CD8-positive, alpha-beta memory T cell (primary cell): ENCODE results near the gene RPL21. TPM values are rescaled to one million over a fixed set of nuclear protein-coding genes. Genes with fewer than 3 reads are reported as not detected.
"Not testable (repeated sequence)": the region's sequence is repeated elsewhere in the genome, so short reads cannot be mapped to it uniquely, and the experiment has no call there.

Experiments
- CTCF ChIA-PET: fragments of 350-600 bp; sonication (Branson Sonifier 250); formaldehyde crosslinking; loops from one replicate; lab custom pipeline; 2021; ENCODE audit warnings: antibody characterized with exemption; lab: Charles Lee
- POLR2A ChIA-PET: fragments of 350-600 bp; sonication (Branson Sonifier 250); formaldehyde crosslinking; loops from one replicate; lab custom pipeline; 2021; ENCODE audit warnings: antibody characterized with exemption; lab: Charles Lee
- DNase-seq, 5 donors: peaks; one replicate each; pipeline versions ENCODE4 v3.0.0 to v3.0.0-alpha.2; 2020 to 2022; ENCODE audit warnings: mixed read lengths in 1 of 5
- H3K27ac ChIP-seq: one replicate; pipeline ENCODE4 v1.7.0; 2013; ENCODE audit warnings: low read depth, mild to moderate bottlenecking, low read length, moderate library complexity
- H3K27me3 ChIP-seq: 2 replicates; pipeline ENCODE4 v1.7.0; 2013; ENCODE audit warnings: low read length, mild to moderate bottlenecking; ENCODE audit not compliant: insufficient read depth, poor library complexity, severe bottlenecking
- H3K36me3 ChIP-seq: 2 replicates; pipeline ENCODE4 v1.7.0; 2013; ENCODE audit warnings: mild to moderate bottlenecking, low read length, moderate library complexity; ENCODE audit not compliant: insufficient read depth
- H3K4me1 ChIP-seq: 2 replicates; pipeline ENCODE4 v1.7.0; 2013; ENCODE audit warnings: mild to moderate bottlenecking, low read length, moderate library complexity; ENCODE audit not compliant: insufficient read depth
- H3K4me3 ChIP-seq: 2 replicates; pipeline ENCODE4 v1.7.0; 2013; ENCODE audit warnings: mild to moderate bottlenecking, low read length
- H3K9me3 ChIP-seq: 2 replicates; pipeline ENCODE4 v1.7.0; 2013; ENCODE audit warnings: mild to moderate bottlenecking, low read length
- H3K27ac Mint-ChIP-seq, 8 donors: one replicate each; pipeline ENCODE4 v1.8.0; 2020 to 2021; ENCODE audit warnings: mixed read lengths in 8 of 8, mild to moderate bottlenecking in 6 of 8, inconsistent platforms in 3 of 8, moderate library complexity in 3 of 8
- H3K27me3 Mint-ChIP-seq, 2 donors: one replicate each; pipeline ENCODE4 v1.8.0; 2020 to 2021; ENCODE audit warnings: mixed read lengths in 2 of 2, mild to moderate bottlenecking in 1 of 2, moderate library complexity in 1 of 2
- H3K36me3 Mint-ChIP-seq, 3 donors: one replicate each; pipeline ENCODE4 v1.8.0; 2020 to 2021; ENCODE audit warnings: mixed read lengths in 3 of 3, inconsistent platforms in 1 of 3, mild to moderate bottlenecking in 1 of 3
- H3K4me1 Mint-ChIP-seq, 3 donors: one replicate each; pipeline ENCODE4 v1.8.0; 2020 to 2021; ENCODE audit warnings: mixed read lengths in 3 of 3, inconsistent platforms in 1 of 3, mild to moderate bottlenecking in 1 of 3
- H3K4me3 Mint-ChIP-seq, 7 donors: one replicate each; pipeline ENCODE4 v1.8.0; 2020 to 2021; ENCODE audit warnings: mixed read lengths in 7 of 7, mild to moderate bottlenecking in 6 of 7, moderate library complexity in 4 of 7, inconsistent platforms in 2 of 7
- H3K9me3 Mint-ChIP-seq, 5 donors: one replicate each; pipeline ENCODE4 v1.8.0; 2020 to 2022; ENCODE audit warnings: mixed read lengths in 5 of 5, mild to moderate bottlenecking in 3 of 5, moderate library complexity in 2 of 5, inconsistent platforms in 1 of 5
- polyA plus RNA-seq: library from polyadenylated mRNA; unstranded; fragments of 300-500 nt; fragmentation: Illumina TruSeq; gene quantifications from one replicate; pipeline ENCODE4 v1.2.3, GENCODE V29; 2021
- total RNA-seq, 2 experiments: library from RNA; stranded (reverse); gene quantifications; one replicate each; pipeline ENCODE4 v1.2.3, GENCODE V29; 2021

RPL21 gene
- total and polyA plus RNA-seq, 3 experiments from 2014 or later: 1,206 to 6,715 (median 1,216) TPM

DNA sequence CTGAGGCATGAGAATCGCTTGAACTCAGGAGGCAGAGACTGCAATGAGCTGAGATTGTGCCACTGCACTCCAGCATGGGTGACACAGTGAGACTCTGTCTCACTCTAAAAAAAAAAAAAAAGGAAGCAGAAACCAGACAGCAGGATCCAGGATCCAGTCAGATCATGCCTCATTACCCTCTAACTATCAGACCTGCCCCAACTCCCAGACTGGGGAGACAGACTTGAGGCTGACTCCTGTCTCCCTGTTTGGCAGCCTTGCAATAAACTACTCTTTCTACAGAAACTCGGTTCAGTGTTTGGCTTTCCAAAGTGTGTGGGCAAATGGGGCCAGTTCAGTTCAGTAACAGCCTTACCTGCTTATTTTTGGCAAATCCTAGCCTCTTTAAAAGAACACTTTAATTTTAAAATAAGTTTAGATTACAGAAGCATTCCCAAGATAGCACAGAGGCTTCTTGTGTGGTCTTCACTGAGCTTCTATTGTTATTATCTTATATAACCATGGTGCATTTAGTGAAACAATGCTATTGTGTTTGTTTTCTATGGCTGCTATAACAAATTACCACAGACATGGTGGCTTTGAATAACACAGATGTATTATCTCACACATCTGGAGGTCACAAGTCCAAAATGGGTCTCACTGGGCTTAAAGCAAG is 37.8 kb downstream of the RPL21 start:
- Histone ChIP-seq H3K4me3 (no peak overlapping the region), H3K27ac (no peak overlapping the region), H3K27me3 (no peaks in the 10 kb centered on the region), H3K4me1 (peaks cover 19% of the 10 kb centered on the region), H3K36me3 (no peaks in the 10 kb centered on the region), H3K9me3 (no peaks in the 10 kb centered on the region)
- Mint-ChIP-seq H3K4me1 (peaks cover 11 to 13% (median 12%) of the 10 kb centered on the region in 3 donors), H3K27ac (no peak overlapping the region), H3K27me3 (peaks cover 6 to 11% of the 10 kb centered on the region in 2 donors), H3K36me3 (no peaks in the 10 kb centered on the region), H3K9me3 (no peaks in the 10 kb centered on the region), H3K4me3 (no peak overlapping the region)
- POLR2A ChIA-PET: no interaction called here
- CTCF ChIA-PET: interaction anchor here (1.0 to 1.6 kb wide), 2 partner anchors 10 to 304 kb away, joined by 3 to 4 read pairs; no protein-coding TSS in a partner anchor
- no peak for DNase-seq

DNA sequence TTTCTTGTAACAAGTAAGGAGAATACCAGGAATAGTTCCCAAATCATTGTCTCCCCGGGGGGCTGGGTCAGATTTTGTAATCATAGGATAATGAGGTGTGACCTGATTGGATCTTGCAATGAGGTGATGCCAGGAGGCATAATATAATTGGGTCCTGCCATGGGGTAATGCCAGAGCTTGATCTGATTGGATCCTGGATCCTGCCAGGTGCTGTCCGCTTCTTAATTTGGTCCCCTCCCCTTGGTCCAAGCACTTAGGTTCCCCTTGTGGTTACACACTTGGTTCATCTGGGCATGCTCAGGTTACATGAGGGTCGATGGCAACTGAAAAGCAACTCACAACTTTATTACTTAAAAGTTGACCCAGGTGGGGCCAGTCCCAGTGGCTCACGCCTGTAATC is 39.4 kb downstream of the RPL21 start:
- Histone ChIP-seq H3K27ac (no peak overlapping the region), H3K9me3 (no peaks in the 10 kb centered on the region), H3K4me3 (no peak overlapping the region), H3K36me3 (no peaks in the 10 kb centered on the region), H3K27me3 (no peaks in the 10 kb centered on the region), H3K4me1 (peaks cover 29% of the 10 kb centered on the region)
- Mint-ChIP-seq H3K9me3 (no peaks in the 10 kb centered on the region), H3K36me3 (no peaks in the 10 kb centered on the region), H3K4me1 (peaks cover 17 to 21% (median 20%) of the 10 kb centered on the region in 3 donors), H3K4me3 (no peak overlapping the region), H3K27ac (no peak overlapping the region), H3K27me3 (peaks cover 1 to 7% of the 10 kb centered on the region in 2 donors)
- ChIA-PET CTCF (no interaction called here), POLR2A (no interaction called here)
- DNase-seq: no peak

DNA sequence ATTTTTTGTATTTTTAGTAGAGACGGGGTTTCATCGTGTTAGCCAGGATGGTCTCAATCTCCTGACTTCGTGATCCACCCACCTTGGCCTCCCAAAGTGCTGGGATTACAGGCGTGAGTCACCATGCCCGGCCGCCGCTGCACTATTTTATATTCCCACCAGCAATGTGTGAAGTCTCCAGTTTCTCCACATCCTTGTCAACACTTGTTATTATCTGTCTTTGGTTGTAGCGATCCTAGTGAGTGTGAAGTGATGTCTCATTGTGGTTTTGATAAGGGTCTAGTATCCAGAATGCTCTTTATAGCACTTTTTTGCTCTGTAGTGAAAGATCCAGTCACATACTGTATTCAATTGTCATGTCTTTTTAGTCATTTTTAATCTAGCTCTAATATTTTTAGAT is 40.6 kb downstream of the RPL21 start:
- H3K4me3 Mint-ChIP-seq, H3K9me3 ChIP-seq, H3K27me3 ChIP-seq, H3K4me3 ChIP-seq, DNase-seq, H3K9me3 Mint-ChIP-seq, CTCF ChIA-PET, H3K27ac Mint-ChIP-seq, POLR2A ChIA-PET, H3K36me3 ChIP-seq, H3K27ac ChIP-seq, H3K36me3 Mint-ChIP-seq, H3K27me3 Mint-ChIP-seq: not testable (repeated sequence)
- H3K4me1 ChIP-seq: peaks cover 29% of the 10 kb centered on the region
- peaks cover 17 to 21% (median 20%) of the 10 kb centered on the region in 3 donors for H3K4me1 Mint-ChIP-seq

DNA sequence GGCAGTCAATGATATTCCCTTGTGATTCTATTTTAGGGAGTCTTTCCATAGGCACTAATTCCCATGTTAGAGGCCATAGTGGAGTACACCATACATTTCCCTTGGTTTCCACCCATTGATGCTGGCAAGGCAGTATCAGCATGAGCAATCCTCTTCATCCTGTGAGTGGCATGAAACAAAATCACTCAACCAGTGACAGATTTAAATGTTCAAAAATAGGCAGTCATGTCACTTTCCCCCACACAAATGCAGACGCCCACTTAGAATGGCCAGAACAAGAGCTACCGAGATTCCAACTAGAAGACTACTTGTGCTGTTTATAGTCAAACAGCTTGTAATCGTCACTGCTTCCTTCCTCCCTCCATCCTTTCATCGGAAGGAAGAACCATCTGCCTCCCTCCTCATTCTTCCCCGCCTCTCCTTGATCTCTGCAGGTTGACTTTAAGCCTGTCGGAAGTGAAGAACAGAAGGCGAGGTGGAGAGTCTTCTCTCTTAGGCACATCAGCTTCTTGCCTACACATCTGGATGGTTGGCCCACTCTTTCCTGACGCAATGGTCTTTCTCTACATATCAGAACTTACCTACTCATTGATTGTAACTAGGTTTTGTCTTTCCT is 41.8 kb downstream of the RPL21 start:
- no peak overlapping the region for H3K27ac ChIP-seq
- peak in 1 of 5 donors; percentile 47 for DNase-seq
- no peaks in the 10 kb centered on the region for H3K36me3 ChIP-seq
- peak overlapping the region in 3 of 7 donors; percentile 3 to 55 (median 4) for H3K4me3 Mint-ChIP-seq
- H3K27me3 Mint-ChIP-seq: peaks cover 1 to 17% of the 10 kb centered on the region in 2 donors
- CTCF ChIA-PET: interaction anchor here (1.4 kb wide), 1 partner anchor 69 kb away, joined by 4 read pairs; no protein-coding TSS in a partner anchor
- POLR2A ChIA-PET: no interaction called here
- peak overlapping the region in 7 of 8 donors; percentile 4 to 47 (median 8) for H3K27ac Mint-ChIP-seq
- H3K9me3 ChIP-seq: no peaks in the 10 kb centered on the region
- no peak overlapping the region for H3K4me3 ChIP-seq
- no peaks in the 10 kb centered on the region for H3K36me3 Mint-ChIP-seq
- peaks cover 29% of the 10 kb centered on the region for H3K4me1 ChIP-seq
- H3K27me3 ChIP-seq: no peaks in the 10 kb centered on the region
- H3K4me1 Mint-ChIP-seq: peaks cover 17 to 21% (median 20%) of the 10 kb centered on the region in 3 donors
- no peaks in the 10 kb centered on the region for H3K9me3 Mint-ChIP-seq

DNA sequence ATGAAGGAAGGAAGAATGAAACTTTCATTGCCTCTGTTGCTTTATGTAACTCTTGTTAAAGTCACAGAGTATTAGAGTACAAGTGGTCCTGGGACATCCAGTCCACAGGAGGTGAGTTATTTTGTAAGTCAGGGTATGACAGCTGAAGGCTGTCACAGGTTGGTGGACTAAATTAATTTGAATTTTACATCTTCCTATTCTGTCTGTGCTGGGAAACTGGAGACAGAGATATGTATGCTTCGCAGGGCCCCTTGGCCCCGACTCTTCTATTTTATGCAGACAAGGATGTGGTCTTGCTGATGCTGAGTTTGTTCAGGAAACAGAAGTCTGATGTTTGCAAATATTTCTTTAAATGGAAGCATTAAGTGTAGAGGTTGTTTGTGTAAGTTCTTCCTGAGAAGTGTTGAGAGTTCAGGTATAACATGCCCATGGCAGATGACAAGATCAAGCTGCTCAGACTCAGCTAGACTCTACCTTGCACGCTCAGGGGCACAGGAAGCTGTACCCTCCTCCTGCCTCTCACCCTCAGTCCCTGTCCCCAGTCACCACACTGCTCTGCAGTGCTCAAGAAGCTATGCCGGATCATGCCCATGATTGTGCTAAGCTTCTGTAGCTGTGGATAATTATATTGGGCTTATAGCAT is 42.6 kb downstream of the RPL21 start:
- peak overlapping the region in 7 of 8 donors; percentile 1 to 84 (median 37) for H3K27ac Mint-ChIP-seq
- no peak overlapping the region for H3K27ac ChIP-seq

DNA sequence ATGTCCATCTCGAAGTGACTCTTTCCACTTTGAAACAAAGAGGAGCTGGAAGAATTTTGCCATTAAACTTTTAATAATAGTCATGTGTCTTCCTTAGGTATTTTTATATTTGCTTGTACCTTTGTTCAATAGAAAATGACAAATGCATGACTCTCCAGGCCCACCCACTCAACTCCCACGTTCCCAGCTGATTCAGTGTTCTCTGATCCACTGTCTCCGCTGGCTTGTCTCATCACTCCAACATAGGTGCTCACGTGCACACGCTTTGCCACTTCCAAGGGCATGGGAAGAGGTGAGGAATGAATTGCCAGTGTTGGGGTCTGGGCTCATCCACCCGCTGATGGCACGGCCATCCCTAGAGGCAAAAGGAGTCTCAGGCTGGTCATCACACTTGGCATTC is 43.7 kb downstream of the RPL21 start:
- Mint-ChIP-seq H3K9me3 (no peaks in the 10 kb centered on the region), H3K4me1 (peaks cover 17 to 21% (median 20%) of the 10 kb centered on the region in 3 donors), H3K27me3 (peaks cover 7 to 31% of the 10 kb centered on the region in 2 donors), H3K36me3 (no peaks in the 10 kb centered on the region), H3K27ac (peak overlapping the region in 3 of 8 donors; percentile 0 to 76 (median 2)), H3K4me3 (no peak overlapping the region)
- Histone ChIP-seq H3K27me3 (no peaks in the 10 kb centered on the region), H3K4me1 (peaks cover 29% of the 10 kb centered on the region), H3K36me3 (no peaks in the 10 kb centered on the region), H3K9me3 (no peaks in the 10 kb centered on the region), H3K27ac (no peak overlapping the region), H3K4me3 (no peak overlapping the region)
- POLR2A ChIA-PET: no interaction called here
- no peak for DNase-seq
- CTCF ChIA-PET: interaction anchor here (1.1 kb wide), 1 partner anchor 67 kb away, joined by 3 read pairs; no protein-coding TSS in a partner anchor

More for the DNA sequence above, 42.6 kb downstream of the RPL21 start:
- H3K4me3 Mint-ChIP-seq: peak overlapping the region in 3 of 7 donors; percentile 1 to 20 (median 4)
- POLR2A ChIA-PET: no interaction called here
- peaks cover 1 to 25% of the 10 kb centered on the region in 2 donors for H3K27me3 Mint-ChIP-seq
- DNase-seq: peak in 2 of 5 donors; percentile 7 to 50
- H3K36me3 Mint-ChIP-seq: no peaks in the 10 kb centered on the region
- H3K4me1 Mint-ChIP-seq: peaks cover 17 to 21% (median 20%) of the 10 kb centered on the region in 3 donors
- no peaks in the 10 kb centered on the region for H3K36me3 ChIP-seq
- no peaks in the 10 kb centered on the region for H3K27me3 ChIP-seq
- no peaks in the 10 kb centered on the region for H3K9me3 ChIP-seq
- H3K4me1 ChIP-seq: peaks cover 29% of the 10 kb centered on the region
- H3K4me3 ChIP-seq: no peak overlapping the region
- CTCF ChIA-PET: interaction anchor here (1.0 to 1.4 kb wide), 2 partner anchors 16 to 68 kb away, joined by 3 to 4 read pairs; no protein-coding TSS in a partner anchor
- H3K9me3 Mint-ChIP-seq: no peaks in the 10 kb centered on the region

DNA sequence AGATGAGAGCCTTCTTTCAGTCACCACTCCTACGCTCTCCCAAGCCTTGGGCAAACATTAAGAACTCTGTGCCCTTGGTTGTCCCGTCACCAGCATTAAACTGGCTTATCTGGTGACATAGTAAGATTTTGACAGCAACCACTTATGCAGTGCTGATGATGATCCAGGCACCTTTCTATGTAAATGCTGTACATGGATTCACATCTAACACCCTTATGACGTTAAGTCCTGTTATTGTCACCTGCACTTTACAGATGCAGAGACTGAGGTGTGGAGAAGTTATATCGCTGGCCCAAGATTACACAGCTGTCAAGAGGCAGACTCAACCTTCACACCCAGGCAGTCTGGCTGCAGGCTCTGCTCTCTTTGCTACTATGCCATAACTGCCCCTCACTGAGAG is 44.3 kb downstream of the RPL21 start:
- no peak for DNase-seq
- H3K4me3 Mint-ChIP-seq: no peak overlapping the region
- ChIA-PET POLR2A (no interaction called here), CTCF (interaction anchor here (1.1 kb wide), 1 partner anchor 66 kb away, joined by 3 read pairs; no protein-coding TSS in a partner anchor)
- no peaks in the 10 kb centered on the region for H3K9me3 Mint-ChIP-seq
- Histone ChIP-seq H3K4me3 (no peak overlapping the region), H3K27ac (no peak overlapping the region), H3K9me3 (no peaks in the 10 kb centered on the region), H3K27me3 (no peaks in the 10 kb centered on the region), H3K4me1 (peaks cover 29% of the 10 kb centered on the region), H3K36me3 (no peaks in the 10 kb centered on the region)
- peaks cover 8 to 31% of the 10 kb centered on the region in 2 donors for H3K27me3 Mint-ChIP-seq
- no peak overlapping the region for H3K27ac Mint-ChIP-seq
- H3K4me1 Mint-ChIP-seq: peaks cover 17 to 21% (median 20%) of the 10 kb centered on the region in 3 donors
- H3K36me3 Mint-ChIP-seq: no peaks in the 10 kb centered on the region
